HCT116 (cell line): Measurements from ENCODE around the gene OPN4. TPM values are rescaled to one million over a fixed set of nuclear protein-coding genes. Genes with fewer than 3 reads are reported as not detected.

ENCODE experiments used
- ATAC-seq: fragments of 200-7000 bp; cut with Tn5 transposase; 2 replicates; pipeline ENCODE4 v1.9.1; 2020; ENCODE audit warnings: mild to moderate bottlenecking, moderate library complexity
- BruUV-seq: library from RNA; stranded (reverse); fragments of 400-500 nt; replicated peaks from 2 replicates; lab custom pipeline; 2021; lab: Mats Ljungman, UMichigan
- CTCF ChIA-PET: fragments of 300-600 bp; sonication (Branson Sonifier 250); formaldehyde crosslinking; loops from one replicate; lab custom pipeline; 2021; ENCODE audit warnings: antibody characterized with exemption; lab: Charles Lee
- POLR2A ChIA-PET: fragments of 300-600, 350-600 bp; sonication (Branson Sonifier 250); formaldehyde crosslinking; loops from one replicate; lab custom pipeline; 2021; ENCODE audit warnings: antibody characterized with exemption; lab: Charles Lee
- RAD21 ChIA-PET, 2 experiments: fragments of 300-600 bp; sonication (Branson Sonifier 250); formaldehyde crosslinking; loops; one replicate each; lab custom pipeline; 2023; ENCODE audit warnings: low total read pairs in 2 of 2; ENCODE audit not compliant: uncharacterized antibody in 2 of 2, unreplicated experiment in 2 of 2, low non-redundant PET in 1 of 2; lab: Charles Lee
- DNase-seq: peaks from one replicate; pipeline ENCODE4 v3.0.0-alpha.2; 2010; ENCODE audit warnings: low read depth, low spot score
- H2AFZ ChIP-seq: fragments of 200-600 bp; shearing (Covaris generic), sonication (generic); 2 replicates; pipeline ENCODE4 v1.6.1; 2017; ENCODE audit warnings: low read depth, mixed run types, mixed read lengths, antibody characterized with exemption, low read length; ENCODE audit not compliant: poor library complexity, severe bottlenecking
- H3K27ac ChIP-seq: 2 replicates; pipeline ENCODE4 v1.5.1; 2012; ENCODE audit warnings: low read depth, low read length
- H3K27me3 ChIP-seq: fragments of 200-600 bp; sonication (generic); 2 replicates; pipeline ENCODE4 v1.6.1; 2016; ENCODE audit warnings: mixed run types, low read length, mixed read lengths; ENCODE audit not compliant: insufficient read depth
- H3K36me3 ChIP-seq, 2 experiments: fragments of 200-500 bp in 1 of 2; fragments of 200-600 bp in 1 of 2; sonication (Bioruptor generic) in 1 of 2; sonication (generic) in 1 of 2; 2 replicates each; pipeline versions ENCODE4 v1.5.1 to v1.6.1; 2014 to 2016; ENCODE audit warnings: low read length in 2 of 2, inconsistent platforms in 1 of 2, mixed read lengths in 1 of 2, mixed run types in 1 of 2; ENCODE audit not compliant: insufficient read depth in 2 of 2, control insufficient read depth in 1 of 2
- H3K4me1 ChIP-seq, 2 experiments: fragments of 200-600 bp in 1 of 2; sonication (generic) in 1 of 2; 2 replicates each; pipeline versions ENCODE4 v1.5.1 to v1.6.1; 2012 to 2017; ENCODE audit warnings: low read length in 2 of 2, inconsistent platforms in 1 of 2, mild to moderate bottlenecking in 1 of 2, mixed read lengths in 1 of 2, mixed run types in 1 of 2, moderate library complexity in 1 of 2; ENCODE audit not compliant: insufficient read depth in 2 of 2, control insufficient read depth in 1 of 2
- H3K4me2 ChIP-seq: fragments of 200-600 bp; sonication (generic); 2 replicates; pipeline ENCODE4 v1.6.1; 2017; ENCODE audit warnings: mixed run types, low read length, mixed read lengths
- H3K4me3 ChIP-seq, 2 experiments: fragments of 200-600 bp in 1 of 2; sonication (generic) in 1 of 2; replicated peaks in 1 of 2; 2 replicates each; pipeline ENCODE4 v1.5.1; 2011 to 2016; ENCODE audit warnings: low read length in 2 of 2, control low read depth in 1 of 2, low read depth in 1 of 2, mild to moderate bottlenecking in 1 of 2, mixed read lengths in 1 of 2, mixed run types in 1 of 2
- H3K79me2 ChIP-seq: fragments of 200-600 bp; sonication (generic); 2 replicates; pipeline ENCODE4 v1.6.1; 2017; ENCODE audit warnings: mild to moderate bottlenecking, mixed run types, low read length, moderate library complexity, mixed read lengths; ENCODE audit not compliant: insufficient read depth
- H3K9ac ChIP-seq: fragments of 200-600 bp; sonication (generic); 2 replicates; pipeline ENCODE4 v1.6.1; 2016; ENCODE audit warnings: low read length, mixed read lengths
- H3K9me2 ChIP-seq: fragments of 200-600 bp; sonication (generic), shearing (Covaris generic); 2 replicates; pipeline ENCODE4 v1.6.1; 2017; ENCODE audit warnings: mixed run types, mild to moderate bottlenecking, moderate library complexity; ENCODE audit not compliant: insufficient read depth
- H3K9me3 ChIP-seq, 2 experiments: fragments of 200-500 bp in 1 of 2; fragments of 200-600 bp in 1 of 2; sonication (Bioruptor generic) in 1 of 2; sonication (generic) in 1 of 2; 2 replicates each; pipeline ENCODE4 v1.6.1; 2014 to 2017; ENCODE audit warnings: low read length in 2 of 2, mixed read lengths in 2 of 2, inconsistent platforms in 1 of 2, low read depth in 1 of 2, mild to moderate bottlenecking in 1 of 2, mixed run types in 1 of 2, moderate library complexity in 1 of 2; ENCODE audit not compliant: control insufficient read depth in 1 of 2, insufficient read depth in 1 of 2
- H4K20me1 ChIP-seq: fragments of 200-600 bp; sonication (generic), shearing (Covaris generic); 2 replicates; pipeline ENCODE4 v1.6.1; 2017; ENCODE audit warnings: mixed run types, mild to moderate bottlenecking, moderate library complexity; ENCODE audit not compliant: insufficient read depth
- CBX3 ChIP-seq: IDR thresholded peaks from 2 replicates; pipeline ENCODE4 v1.6.1; 2012; ENCODE audit warnings: low read depth
- EGR1 ChIP-seq: IDR thresholded peaks from 2 replicates; pipeline ENCODE4 v1.6.1; 2012; ENCODE audit warnings: low read depth
- ELF1 ChIP-seq: IDR thresholded peaks from 2 replicates; pipeline ENCODE4 v1.6.1; 2012; ENCODE audit warnings: low read depth, borderline replicate concordance
- EZH2 ChIP-seq: fragments of 200-600 bp; sonication (generic); IDR thresholded peaks from 2 replicates; pipeline ENCODE4 v1.6.1; 2017; ENCODE audit warnings: antibody characterized with exemption, mixed run types
- JUND ChIP-seq: IDR thresholded peaks from 2 replicates; pipeline ENCODE4 v1.6.1; 2012
- POLR2A ChIP-seq: IDR thresholded peaks from 2 replicates; pipeline ENCODE4 v1.7.0; 2011; ENCODE audit warnings: borderline replicate concordance; ENCODE audit not compliant: insufficient read depth, insufficient read length; ENCODE audit errors: extremely low read depth
- POLR2AphosphoS5 ChIP-seq: IDR thresholded peaks from 2 replicates; pipeline ENCODE4 v1.6.1; 2011; ENCODE audit warnings: mild to moderate bottlenecking, low read depth, low read length, moderate library complexity
- SRF ChIP-seq: IDR thresholded peaks from 2 replicates; pipeline ENCODE4 v1.6.1; 2012; ENCODE audit warnings: low read depth
- TCF7L2 ChIP-seq: IDR thresholded peaks from 2 replicates; pipeline ENCODE4 v1.7.0; 2011; ENCODE audit warnings: borderline replicate concordance, inconsistent platforms; ENCODE audit not compliant: insufficient read depth, insufficient read length; ENCODE audit errors: extremely low read depth
- YY1 ChIP-seq: IDR thresholded peaks from 2 replicates; pipeline ENCODE4 v1.6.1; 2011; ENCODE audit warnings: low read length, low read depth, moderate library complexity, mild to moderate bottlenecking; ENCODE audit not compliant: insufficient replicate concordance; ENCODE audit errors: extremely low read depth
- intact Hi-C: fragments of 100-400 bp; cut with micrococcal nuclease; formaldehyde crosslinking; loops from 2 replicates; pipeline ENCODE4 v1.10.0; 2022
- total RNA-seq: library from RNA; stranded (reverse); gene quantifications from one replicate; pipeline ENCODE4 v1.2.1, GENCODE V29; 2021; ENCODE audit not compliant: unreplicated experiment
- TF ChIP-seq, protein P1 (sequence below): IDR thresholded peaks from 2 replicates; pipeline ENCODE4 v1.6.1; 2011; ENCODE audit warnings: mild to moderate bottlenecking, low read length, moderate library complexity; ENCODE audit not compliant: insufficient replicate concordance; ENCODE audit errors: extremely low read depth
- TF ChIP-seq, protein P2 (sequence below): IDR thresholded peaks from 2 replicates; pipeline ENCODE4 v1.6.1; 2012
- TF ChIP-seq, protein P3 (sequence below): IDR thresholded peaks from 2 replicates; pipeline ENCODE4 v1.6.1; 2012
- TF ChIP-seq, protein P4 (sequence below): IDR thresholded peaks from 2 replicates; pipeline ENCODE4 v1.6.1; 2012; ENCODE audit warnings: low read depth

Gene OPN4
- total RNA-seq, 1 experiment from 2014 or later, result not detected

DNA sequence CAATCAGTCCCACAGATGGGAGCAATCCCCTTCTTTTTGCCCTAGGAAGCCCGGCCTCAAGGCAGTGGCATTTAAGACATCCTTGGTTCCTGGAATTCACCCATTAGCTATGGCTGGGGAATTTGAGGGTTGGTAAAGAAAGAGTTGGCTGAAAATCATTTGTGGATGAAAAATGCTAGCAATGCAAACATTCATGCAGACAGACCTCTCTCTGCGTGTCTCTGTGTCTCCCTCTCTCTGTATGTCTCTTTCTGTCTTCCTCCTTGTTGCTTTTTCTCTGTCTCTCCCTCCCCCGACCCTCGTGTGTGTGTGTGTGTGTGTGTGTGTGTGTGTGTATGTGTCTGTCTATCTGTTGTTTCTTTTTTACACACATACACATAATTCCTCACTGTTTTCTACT is 33.4 kb downstream of the OPN4 start:
- Histone ChIP-seq H3K36me3 (no peaks in the 10 kb centered on the region), H3K79me2 (no peaks in the 10 kb centered on the region), H3K9me3 (no peaks in the 10 kb centered on the region), H3K9me2 (no peaks in the 10 kb centered on the region), H3K27me3 (no peaks in the 10 kb centered on the region), H3K27ac (no peak overlapping the region), H3K4me3 (no peak overlapping the region), H2AFZ (no peak overlapping the region), H3K4me1 (no peaks in the 10 kb centered on the region), H3K4me2 (no peak overlapping the region), H4K20me1 (no peaks in the 10 kb centered on the region), H3K9ac (no peak overlapping the region)
- intact Hi-C loops, result loop anchor here (1.0 to 2.0 kb wide), 4 partner anchors 95 to 279 kb away; no protein-coding TSS in a partner anchor
- ChIA-PET POLR2A (no interaction called here), RAD21 (interaction anchor here in 1 of 2 experiments (0.7 kb wide), 1 partner anchor 23 kb away, joined by 3 read pairs; no protein-coding TSS in a partner anchor), CTCF (no interaction called here)
- no peak for ATAC-seq
- TF ChIP-seq POLR2AphosphoS5, result no peak
- TF ChIP-seq, protein P1, sequence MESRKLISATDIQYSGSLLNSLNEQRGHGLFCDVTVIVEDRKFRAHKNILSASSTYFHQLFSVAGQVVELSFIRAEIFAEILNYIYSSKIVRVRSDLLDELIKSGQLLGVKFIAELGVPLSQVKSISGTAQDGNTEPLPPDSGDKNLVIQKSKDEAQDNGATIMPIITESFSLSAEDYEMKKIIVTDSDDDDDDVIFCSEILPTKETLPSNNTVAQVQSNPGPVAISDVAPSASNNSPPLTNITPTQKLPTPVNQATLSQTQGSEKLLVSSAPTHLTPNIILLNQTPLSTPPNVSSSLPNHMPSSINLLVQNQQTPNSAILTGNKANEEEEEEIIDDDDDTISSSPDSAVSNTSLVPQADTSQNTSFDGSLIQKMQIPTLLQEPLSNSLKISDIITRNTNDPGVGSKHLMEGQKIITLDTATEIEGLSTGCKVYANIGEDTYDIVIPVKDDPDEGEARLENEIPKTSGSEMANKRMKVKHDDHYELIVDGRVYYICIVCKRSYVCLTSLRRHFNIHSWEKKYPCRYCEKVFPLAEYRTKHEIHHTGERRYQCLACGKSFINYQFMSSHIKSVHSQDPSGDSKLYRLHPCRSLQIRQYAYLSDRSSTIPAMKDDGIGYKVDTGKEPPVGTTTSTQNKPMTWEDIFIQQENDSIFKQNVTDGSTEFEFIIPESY, result no peak
- TF ChIP-seq YY1, result no peak
- TF ChIP-seq CBX3, result no peak
- TF ChIP-seq SRF, result no peak
- TF ChIP-seq TCF7L2, result no peak
- TF ChIP-seq, protein P2, sequence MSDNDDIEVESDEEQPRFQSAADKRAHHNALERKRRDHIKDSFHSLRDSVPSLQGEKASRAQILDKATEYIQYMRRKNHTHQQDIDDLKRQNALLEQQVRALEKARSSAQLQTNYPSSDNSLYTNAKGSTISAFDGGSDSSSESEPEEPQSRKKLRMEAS, result no peak
- no peak for TF ChIP-seq POLR2A
- TF ChIP-seq, protein P3, sequence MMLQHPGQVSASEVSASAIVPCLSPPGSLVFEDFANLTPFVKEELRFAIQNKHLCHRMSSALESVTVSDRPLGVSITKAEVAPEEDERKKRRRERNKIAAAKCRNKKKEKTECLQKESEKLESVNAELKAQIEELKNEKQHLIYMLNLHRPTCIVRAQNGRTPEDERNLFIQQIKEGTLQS, result no peak
- TF ChIP-seq EZH2, result no peak
- TF ChIP-seq, protein P4, sequence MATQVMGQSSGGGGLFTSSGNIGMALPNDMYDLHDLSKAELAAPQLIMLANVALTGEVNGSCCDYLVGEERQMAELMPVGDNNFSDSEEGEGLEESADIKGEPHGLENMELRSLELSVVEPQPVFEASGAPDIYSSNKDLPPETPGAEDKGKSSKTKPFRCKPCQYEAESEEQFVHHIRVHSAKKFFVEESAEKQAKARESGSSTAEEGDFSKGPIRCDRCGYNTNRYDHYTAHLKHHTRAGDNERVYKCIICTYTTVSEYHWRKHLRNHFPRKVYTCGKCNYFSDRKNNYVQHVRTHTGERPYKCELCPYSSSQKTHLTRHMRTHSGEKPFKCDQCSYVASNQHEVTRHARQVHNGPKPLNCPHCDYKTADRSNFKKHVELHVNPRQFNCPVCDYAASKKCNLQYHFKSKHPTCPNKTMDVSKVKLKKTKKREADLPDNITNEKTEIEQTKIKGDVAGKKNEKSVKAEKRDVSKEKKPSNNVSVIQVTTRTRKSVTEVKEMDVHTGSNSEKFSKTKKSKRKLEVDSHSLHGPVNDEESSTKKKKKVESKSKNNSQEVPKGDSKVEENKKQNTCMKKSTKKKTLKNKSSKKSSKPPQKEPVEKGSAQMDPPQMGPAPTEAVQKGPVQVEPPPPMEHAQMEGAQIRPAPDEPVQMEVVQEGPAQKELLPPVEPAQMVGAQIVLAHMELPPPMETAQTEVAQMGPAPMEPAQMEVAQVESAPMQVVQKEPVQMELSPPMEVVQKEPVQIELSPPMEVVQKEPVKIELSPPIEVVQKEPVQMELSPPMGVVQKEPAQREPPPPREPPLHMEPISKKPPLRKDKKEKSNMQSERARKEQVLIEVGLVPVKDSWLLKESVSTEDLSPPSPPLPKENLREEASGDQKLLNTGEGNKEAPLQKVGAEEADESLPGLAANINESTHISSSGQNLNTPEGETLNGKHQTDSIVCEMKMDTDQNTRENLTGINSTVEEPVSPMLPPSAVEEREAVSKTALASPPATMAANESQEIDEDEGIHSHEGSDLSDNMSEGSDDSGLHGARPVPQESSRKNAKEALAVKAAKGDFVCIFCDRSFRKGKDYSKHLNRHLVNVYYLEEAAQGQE, result no peak
- no peak for TF ChIP-seq EGR1
- no peak for TF ChIP-seq ELF1
- TF ChIP-seq JUND, result no peak
- BruUV-seq, result no TSS peak
- DNase-seq, result no peak
